IMR-90 (cell line): ENCODE measurements around the gene NDUFAF8. TPM values are rescaled to one million over a fixed set of nuclear protein-coding genes. Genes with fewer than 3 reads are reported as not detected.

Experiments used
- ATAC-seq: fragments of 200-7000 bp; cut with Tn5 transposase; 2 replicates; pipeline ENCODE4 v1.9.1; 2020; ENCODE audit warnings: low read depth, mild to moderate bottlenecking, moderate library complexity
- BruUV-seq: library from RNA; stranded (reverse); fragments of 400-500 nt; replicated peaks from 2 replicates; lab custom pipeline; 2021; lab: Mats Ljungman, UMichigan
- CTCF ChIA-PET: fragments of 300-600 bp; formaldehyde crosslinking; extraction: SDS; loops from one replicate; lab custom pipeline; 2021; ENCODE audit warnings: antibody characterized with exemption; lab: Yijun Ruan, JAX
- POLR2A ChIA-PET: fragments of 300-600 bp; sonication (Branson Sonifier 250); formaldehyde crosslinking; loops from one replicate; lab custom pipeline; 2022; ENCODE audit warnings: antibody characterized with exemption; ENCODE audit not compliant: unreplicated experiment; lab: Charles Lee
- DNase-seq: peaks from one replicate; pipeline ENCODE4 v3.0.0; 2013
- H2AFZ ChIP-seq: replicated peaks from 2 replicates; pipeline ENCODE3; 2013; ENCODE audit warnings: low read length, mild to moderate bottlenecking; ENCODE audit not compliant: poor library complexity
- H2AK5ac ChIP-seq: 2 replicates; pipeline ENCODE4 v1.6.1; 2013; ENCODE audit warnings: low read depth, low read length, inconsistent platforms
- H2AK9ac ChIP-seq: replicated peaks from 2 replicates; pipeline ENCODE3; 2013; ENCODE audit warnings: mild to moderate bottlenecking, low read depth, low read length, moderate library complexity; ENCODE audit not compliant: poor library complexity
- H2BK120ac ChIP-seq: 2 replicates; pipeline ENCODE4 v1.6.1; 2013; ENCODE audit warnings: low read depth, low read length, inconsistent platforms
- H2BK15ac ChIP-seq: 3 replicates; pipeline ENCODE4 v1.6.1; 2013; ENCODE audit warnings: low read depth, low read length, inconsistent platforms
- H2BK20ac ChIP-seq: 2 replicates; pipeline ENCODE4 v1.6.1; 2013; ENCODE audit warnings: low read depth, mild to moderate bottlenecking, inconsistent platforms, low read length, moderate library complexity
- H2BK5ac ChIP-seq: 2 replicates; pipeline ENCODE4 v1.6.1; 2013; ENCODE audit warnings: mild to moderate bottlenecking, low read depth, low read length, inconsistent platforms; ENCODE audit not compliant: poor library complexity, severe bottlenecking
- H3K14ac ChIP-seq: replicated peaks from 2 replicates; pipeline ENCODE4 v1.6.1; 2013; ENCODE audit warnings: low read depth, low read length, inconsistent platforms
- H3K18ac ChIP-seq: 2 replicates; pipeline ENCODE4 v1.6.1; 2013; ENCODE audit warnings: low read depth, low read length, control low read depth
- H3K23ac ChIP-seq: 2 replicates; pipeline ENCODE4 v1.6.1; 2013; ENCODE audit warnings: low read depth, low read length, inconsistent platforms
- H3K27ac ChIP-seq: 2 replicates; pipeline ENCODE4 v1.5.1; 2013; ENCODE audit warnings: mild to moderate bottlenecking, control low read depth, low read length; ENCODE audit not compliant: insufficient read depth
- H3K27me3 ChIP-seq: 2 replicates; pipeline ENCODE4 v1.6.1; 2013; ENCODE audit warnings: low read length; ENCODE audit not compliant: control insufficient read depth, insufficient read depth
- H3K36me3 ChIP-seq: 2 replicates; pipeline ENCODE4 v1.6.1; 2013; ENCODE audit warnings: low read length, mixed read lengths; ENCODE audit not compliant: control insufficient read depth, insufficient read depth
- H3K4ac ChIP-seq: 2 replicates; pipeline ENCODE4 v1.6.1; 2013; ENCODE audit warnings: low read depth, low read length, inconsistent platforms
- H3K4me1 ChIP-seq: 2 replicates; pipeline ENCODE4 v1.6.1; 2013; ENCODE audit warnings: low read length, mixed read lengths; ENCODE audit not compliant: control insufficient read depth, insufficient read depth
- H3K4me2 ChIP-seq: 2 replicates; pipeline ENCODE4 v1.6.1; 2013; ENCODE audit warnings: low read depth, mild to moderate bottlenecking, control low read depth, low read length, moderate library complexity
- H3K4me3 ChIP-seq: 2 replicates; pipeline ENCODE4 v1.5.1; 2013; ENCODE audit warnings: low read depth, mild to moderate bottlenecking, control low read depth, low read length, moderate library complexity; ENCODE audit not compliant: insufficient read depth
- H3K56ac ChIP-seq: 2 replicates; pipeline ENCODE4 v1.6.1; 2013; ENCODE audit warnings: low read length, inconsistent platforms; ENCODE audit not compliant: insufficient read depth; ENCODE audit errors: extremely low read depth
- H3K79me1 ChIP-seq, 2 experiments: 2 replicates each; pipeline ENCODE4 v1.6.1; 2013; ENCODE audit warnings: low read length in 2 of 2, inconsistent platforms in 1 of 2, low read depth in 1 of 2
- H3K9ac ChIP-seq: 2 replicates; pipeline ENCODE4 v1.6.1; 2013; ENCODE audit warnings: low read depth, low read length, control low read depth
- H3K9me1 ChIP-seq: 2 replicates; pipeline ENCODE4 v1.6.1; 2013; ENCODE audit warnings: low read length, inconsistent platforms; ENCODE audit not compliant: insufficient read depth
- H3K9me3 ChIP-seq: 2 replicates; pipeline ENCODE4 v1.6.1; 2013; ENCODE audit warnings: low read length; ENCODE audit not compliant: control insufficient read depth, insufficient read depth
- H4K20me1 ChIP-seq: 2 replicates; pipeline ENCODE4 v1.6.1; 2013; ENCODE audit warnings: low read length, inconsistent platforms; ENCODE audit not compliant: insufficient read depth
- H4K5ac ChIP-seq: 2 replicates; pipeline ENCODE4 v1.6.1; 2013; ENCODE audit warnings: mild to moderate bottlenecking, low read depth, low read length, control low read depth
- H4K8ac ChIP-seq, 2 experiments: 2 replicates each; pipeline ENCODE4 v1.6.1; 2013; ENCODE audit warnings: low read depth in 2 of 2, low read length in 2 of 2, control low read depth in 1 of 2, inconsistent platforms in 1 of 2
- H4K91ac ChIP-seq: 2 replicates; pipeline ENCODE4 v1.6.1; 2013; ENCODE audit warnings: low read depth, low read length, inconsistent platforms; ENCODE audit not compliant: insufficient read depth
- CEBPB ChIP-seq: IDR thresholded peaks from 2 replicates; pipeline ENCODE4 v1.6.1; 2012; ENCODE audit warnings: low read depth, low read length, improper control_type of control experiment
- CHD1 ChIP-seq: IDR thresholded peaks from 2 replicates; pipeline ENCODE4 v1.6.1; 2012; ENCODE audit warnings: low read depth, low read length, improper control_type of control experiment
- FOS ChIP-seq: fragments of 150-350 bp; IDR thresholded peaks from 2 replicates; pipeline ENCODE4 v1.6.1; 2016; ENCODE audit warnings: low read depth, low read length
- MAFK ChIP-seq: IDR thresholded peaks from 2 replicates; pipeline ENCODE4 v1.6.1; 2012; ENCODE audit warnings: low read depth, low read length, improper control_type of control experiment
- MAZ ChIP-seq: IDR thresholded peaks from 2 replicates; pipeline ENCODE4 v1.6.1; 2012; ENCODE audit warnings: low read depth, mild to moderate bottlenecking, low read length, improper control_type of control experiment, moderate library complexity, borderline replicate concordance
- POLR2A ChIP-seq: IDR thresholded peaks from 2 replicates; pipeline ENCODE4 v1.6.1; 2012; ENCODE audit warnings: mild to moderate bottlenecking, low read depth, low read length
- WGBS, 2 experiments: methylation state at CpG; one replicate each; pipeline versions ENCODE4 v1.1.5 to v1.1.7; 2013; ENCODE audit warnings: missing lambda C conversion rate in 2 of 2; ENCODE audit not compliant: insufficient read length in 1 of 2; ENCODE audit errors: extremely low coverage in 2 of 2; 5-methylcytosine and 5-hydroxymethylcytosine counted together
- dilution Hi-C: fragments of 300-500 bp; cut with HindIII; formaldehyde crosslinking; loops from one replicate; pipeline ENCODE4 v1.14.3; 2018; ENCODE audit warnings: low sequenced_read_pairs; ENCODE audit not compliant: unreplicated experiment
- in situ Hi-C: fragments of 300-500 bp; cut with MboI; formaldehyde crosslinking; loops from 3 replicates; pipeline ENCODE4 v1.14.3; 2019; ENCODE audit warnings: low sequenced_read_pairs, inconsistent platforms, mixed read lengths
- intact Hi-C: fragments of 100-400 bp; cut with micrococcal nuclease; formaldehyde crosslinking; loops from 2 replicates; pipeline ENCODE4 v1.10.0; 2022
- polyA plus RNA-seq, 3 experiments: library from polyadenylated mRNA; depleted of rRNA; stranded (reverse); fragments of >200 nt; gene quantifications; 2 replicates each; pipeline ENCODE4 v1.2.3, GENCODE V29; 2012; ENCODE audit warnings: low replicate concordance in 1 of 3
- total RNA-seq: library from RNA; depleted of rRNA; stranded (reverse); fragments of >200 nt; gene quantifications from 2 replicates; pipeline ENCODE4 v1.2.3, GENCODE V29; 2012
- TF ChIP-seq, protein P1 (sequence below): conservative IDR thresholded peaks from 2 replicates; pipeline ENCODE4 v1.5.1; 2012; ENCODE audit warnings: mild to moderate bottlenecking, low read depth, low read length, improper control_type of control experiment

The NDUFAF8 gene
- total and polyA plus RNA-seq, 2 of the 4 experiments (the other 2 are of a cell fraction) = 11.1 to 65.0 TPM

DNA sequence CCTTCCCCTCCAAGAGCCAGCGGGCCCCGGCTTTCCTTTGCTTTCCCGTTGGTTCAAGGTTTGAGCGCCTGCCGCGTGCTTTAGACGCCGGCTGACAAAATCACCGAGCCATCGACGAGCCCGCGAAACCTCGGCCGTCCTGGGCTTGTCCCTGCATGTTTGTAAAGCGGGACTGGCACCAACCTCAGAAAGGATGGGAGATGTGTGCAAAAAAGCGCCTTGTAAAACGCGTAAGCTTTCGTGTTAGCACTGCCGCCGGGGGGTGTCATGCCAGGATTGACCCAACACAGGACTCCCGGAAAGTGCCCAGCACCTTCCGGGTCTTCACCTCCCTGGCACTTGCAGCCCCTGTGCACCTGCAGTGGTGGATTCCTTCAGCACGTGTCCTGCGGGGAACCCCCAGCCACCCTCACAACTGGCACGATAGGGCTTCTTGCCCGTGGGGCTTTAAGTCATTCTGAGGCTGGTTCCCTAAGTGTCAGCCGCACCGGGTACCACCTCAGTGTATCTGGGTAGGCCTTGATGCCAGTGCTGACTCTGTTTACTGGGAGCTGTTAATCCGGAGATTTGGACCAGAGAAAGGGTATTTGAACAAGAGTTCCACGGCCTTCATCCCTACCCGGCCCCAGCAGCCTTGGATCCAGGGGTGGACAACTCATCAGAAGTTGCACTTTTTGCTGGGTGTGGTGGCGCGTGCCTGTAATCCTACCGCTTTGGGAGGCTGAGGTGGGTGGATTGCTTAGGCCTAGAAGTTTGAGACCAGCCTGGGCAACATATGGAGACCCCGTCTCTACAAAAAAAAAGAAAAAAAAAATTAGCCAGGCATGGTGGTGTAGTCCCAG, 817 bp downstream of the NDUFAF8 start (continued):
- TF ChIP-seq CEBPB (no peak), MAFK (no peak)

DNA sequence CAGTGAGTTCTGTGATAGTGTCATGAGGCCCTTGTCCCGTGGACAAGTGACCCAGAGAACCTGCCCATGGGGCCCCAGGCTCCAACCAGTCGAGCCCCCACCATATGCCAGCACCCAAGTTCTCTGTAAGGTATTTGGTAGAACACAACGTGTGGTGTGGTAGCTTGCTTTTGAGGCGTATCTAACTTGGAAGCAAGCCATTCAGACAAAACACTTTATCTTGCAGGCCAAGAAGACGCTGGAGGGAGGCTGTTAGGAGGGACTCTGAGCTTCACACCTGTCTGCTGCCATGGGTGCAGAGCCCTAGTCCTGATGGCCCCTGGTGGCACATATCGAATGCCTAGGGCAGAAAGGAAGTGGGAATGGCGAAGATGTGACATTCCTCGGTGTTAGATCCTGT, 1.6 kb downstream of the NDUFAF8 start:
- H3K9me3 ChIP-seq = no peaks in the 10 kb centered on the region
- no peak overlapping the region for H3K27ac ChIP-seq
- DNase-seq (no peak), ATAC-seq (no peak)
- H2BK120ac ChIP-seq = no peak overlapping the region
- H3K27me3 ChIP-seq = no peaks in the 10 kb centered on the region
- H2AK5ac ChIP-seq = no peak overlapping the region
- no peak overlapping the region for H3K9ac ChIP-seq
- H3K56ac ChIP-seq = no peak overlapping the region
- no peak overlapping the region for H2BK5ac ChIP-seq
- no peak overlapping the region for H4K91ac ChIP-seq
- in situ Hi-C loops = no loop called here
- H3K9me1 ChIP-seq = peaks cover 11% of the 10 kb centered on the region; the same call in 1 of the 2 replicates
- 94% methylated on average over 2 of the region's 8 CpGs; no CpG with 5 or more reads in 1 of the 2 experiments for WGBS, 2 experiments
- intact Hi-C loops = loop anchor here (1.0 kb wide), 1 partner anchor 98 kb away; no protein-coding TSS in a partner anchor
- no TSS peak for BruUV-seq
- no peak overlapping the region for H3K18ac ChIP-seq
- peak overlapping the region; percentile 65 for H2AK9ac ChIP-seq
- H3K4ac ChIP-seq = no peak overlapping the region
- peaks cover 29 to 78% of the 10 kb centered on the region in 2 experiments for H3K79me1 ChIP-seq
- H3K4me3 ChIP-seq = no peak overlapping the region
- no peak overlapping the region for H4K8ac ChIP-seq
- H3K14ac ChIP-seq = no peak overlapping the region
- POLR2A ChIA-PET = no interaction called here
- no peak overlapping the region for H3K23ac ChIP-seq
- H4K20me1 ChIP-seq = peaks cover 41% of the 10 kb centered on the region
- H3K4me2 ChIP-seq = no peak overlapping the region
- H2BK20ac ChIP-seq = no peak overlapping the region
- no peak for TF ChIP-seq MAZ
- no peak for TF ChIP-seq CEBPB
- TF ChIP-seq FOS = no peak
- no peak for TF ChIP-seq CHD1
- TF ChIP-seq POLR2A = no peak
- TF ChIP-seq, protein P1, sequence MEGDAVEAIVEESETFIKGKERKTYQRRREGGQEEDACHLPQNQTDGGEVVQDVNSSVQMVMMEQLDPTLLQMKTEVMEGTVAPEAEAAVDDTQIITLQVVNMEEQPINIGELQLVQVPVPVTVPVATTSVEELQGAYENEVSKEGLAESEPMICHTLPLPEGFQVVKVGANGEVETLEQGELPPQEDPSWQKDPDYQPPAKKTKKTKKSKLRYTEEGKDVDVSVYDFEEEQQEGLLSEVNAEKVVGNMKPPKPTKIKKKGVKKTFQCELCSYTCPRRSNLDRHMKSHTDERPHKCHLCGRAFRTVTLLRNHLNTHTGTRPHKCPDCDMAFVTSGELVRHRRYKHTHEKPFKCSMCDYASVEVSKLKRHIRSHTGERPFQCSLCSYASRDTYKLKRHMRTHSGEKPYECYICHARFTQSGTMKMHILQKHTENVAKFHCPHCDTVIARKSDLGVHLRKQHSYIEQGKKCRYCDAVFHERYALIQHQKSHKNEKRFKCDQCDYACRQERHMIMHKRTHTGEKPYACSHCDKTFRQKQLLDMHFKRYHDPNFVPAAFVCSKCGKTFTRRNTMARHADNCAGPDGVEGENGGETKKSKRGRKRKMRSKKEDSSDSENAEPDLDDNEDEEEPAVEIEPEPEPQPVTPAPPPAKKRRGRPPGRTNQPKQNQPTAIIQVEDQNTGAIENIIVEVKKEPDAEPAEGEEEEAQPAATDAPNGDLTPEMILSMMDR = no peak
- no peak overlapping the region for H2BK15ac ChIP-seq
- H2AFZ ChIP-seq = no peak overlapping the region
- H3K36me3 ChIP-seq = peaks cover 4% of the 10 kb centered on the region; the same call in 1 of the 2 replicates
- CTCF ChIA-PET = interaction anchor here (1.0 kb wide), 1 partner anchor 15 kb away, joined by 3 read pairs; no protein-coding TSS in a partner anchor
- dilution Hi-C loops = no loop called here
- H4K5ac ChIP-seq = no peak overlapping the region
- H3K4me1 ChIP-seq = peaks cover 17% of the 10 kb centered on the region
